Lower leg skin (tissue), 3 donors: ENCODE measurements around the gene SBNO2.

Source experiments
- CTCF ChIP-seq, 3 donors: fragments of 450-650 bp; IDR thresholded peaks; one replicate each; pipeline ENCODE4 v1.5.1; 2016; ENCODE audit warnings: antibody characterized with exemption in 3 of 3, mild to moderate bottlenecking in 3 of 3, moderate library complexity in 2 of 3
- POLR2A ChIP-seq, 2 donors: fragments of 450-650 bp; IDR thresholded peaks; one replicate each; pipeline ENCODE4 v1.6.1; 2016 to 2017; ENCODE audit warnings: antibody characterized with exemption in 2 of 2, mild to moderate bottlenecking in 1 of 2, moderate library complexity in 1 of 2

DNA sequence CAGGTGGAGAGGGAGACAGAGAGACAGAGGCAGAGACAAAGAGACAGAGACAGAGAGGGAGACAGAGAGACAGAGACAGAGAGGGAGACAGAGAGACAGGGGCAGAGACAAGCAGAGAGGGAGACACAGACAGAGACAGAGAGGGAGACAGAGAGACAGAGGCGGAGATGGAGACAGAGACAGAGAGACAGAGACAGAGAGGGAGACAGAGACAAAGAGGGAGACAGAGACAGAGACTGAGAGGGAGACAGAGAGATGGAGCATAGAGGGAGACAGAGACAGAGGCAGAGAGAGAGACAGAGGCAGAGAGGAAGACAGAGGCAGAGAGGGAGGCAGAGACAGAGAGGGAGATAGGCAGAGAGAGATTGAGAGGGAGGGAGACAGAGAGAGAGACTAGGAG, 29.3 kb downstream of the SBNO2 start:
- no peak for TF ChIP-seq POLR2A (IDR thresholded peaks at IDR 0.05)
- TF ChIP-seq CTCF (IDR thresholded peaks at IDR 0.05), result no peak
